IPS-15b (cell line): ENCODE results near the gene CHAT.
A peak's percentile ranks its signal among the peaks of the same experiment; 100 is the strongest.

Experiments used
- H3K27me3 ChIP-seq: one replicate; pipeline ENCODE4 v1.6.1; 2013; ENCODE audit warnings: low read length; ENCODE audit not compliant: control insufficient read depth, insufficient read depth
- H3K36me3 ChIP-seq: one replicate; pipeline ENCODE4 v1.6.1; 2013; ENCODE audit warnings: low read length; ENCODE audit not compliant: control insufficient read depth, insufficient read depth
- H3K4me1 ChIP-seq: one replicate; pipeline ENCODE4 v1.6.1; 2013; ENCODE audit warnings: mild to moderate bottlenecking, low read length; ENCODE audit not compliant: control insufficient read depth, insufficient read depth
- H3K4me3 ChIP-seq: one replicate; pipeline ENCODE4 v1.5.1; 2013; ENCODE audit warnings: low read depth, low read length
- H3K9ac ChIP-seq: one replicate; pipeline ENCODE4 v1.6.1; 2013; ENCODE audit warnings: low read depth, mild to moderate bottlenecking, low read length
- H3K9me3 ChIP-seq: one replicate; pipeline ENCODE4 v1.6.1; 2013; ENCODE audit warnings: mild to moderate bottlenecking, low read length; ENCODE audit not compliant: control insufficient read depth, insufficient read depth

The CHAT gene

DNA sequence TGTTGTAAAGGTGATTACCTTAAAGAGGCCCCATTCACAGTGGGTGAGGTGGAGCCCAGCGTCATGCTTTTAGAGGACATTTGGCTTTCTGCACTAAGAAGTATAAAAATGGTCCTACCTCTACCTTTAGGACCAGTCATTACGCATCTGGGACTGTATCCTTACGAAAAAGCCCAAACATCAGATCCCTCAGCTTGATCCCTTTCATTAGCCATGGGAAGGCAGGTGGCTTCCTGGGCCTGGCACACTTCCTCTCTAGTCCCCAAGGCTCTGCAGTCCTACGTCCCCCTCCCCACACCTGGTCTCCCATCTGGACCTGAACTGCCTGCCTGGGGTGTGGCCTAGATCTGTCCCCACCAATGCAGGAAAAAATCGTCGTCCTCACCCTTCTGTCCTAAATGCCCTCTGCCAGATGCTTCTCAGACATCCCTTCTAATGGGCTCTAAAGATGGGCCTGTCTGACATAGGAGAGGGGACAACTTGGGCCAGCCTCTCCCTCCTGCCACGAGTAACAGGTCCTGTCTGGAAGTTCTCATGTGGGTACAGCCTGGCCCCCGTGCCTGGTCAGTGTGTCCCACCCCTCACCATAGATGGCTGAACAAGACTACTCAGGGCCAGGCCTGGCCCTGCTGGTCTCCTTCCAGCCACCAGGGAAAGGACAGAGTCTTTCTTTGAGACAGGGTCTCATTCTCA lies 15.5 kb upstream of the CHAT start:
- H3K27me3 ChIP-seq: peaks cover 27% of the 10 kb centered on the region

DNA sequence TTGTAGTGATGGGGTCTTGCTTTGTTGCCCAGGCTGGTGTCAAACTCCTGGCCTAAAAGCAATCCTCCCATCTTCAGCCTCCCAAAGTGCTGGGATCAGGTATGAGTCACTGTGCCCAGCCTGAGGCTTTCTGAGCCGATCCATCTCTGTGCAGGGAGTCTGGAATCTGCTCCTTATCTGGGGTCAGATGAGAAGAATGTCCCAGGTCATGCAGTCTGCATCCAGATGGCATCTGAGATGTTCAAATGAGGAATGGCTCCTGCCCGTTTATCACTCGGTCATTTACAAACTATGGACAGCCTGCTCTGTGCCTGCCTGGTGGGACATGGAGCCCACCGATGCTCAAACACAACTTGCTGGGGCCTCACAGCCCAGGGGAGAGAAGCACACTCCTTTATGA lies 14.9 kb upstream of the CHAT start:
- H3K4me1 ChIP-seq: no peaks in the 10 kb centered on the region
- H3K9ac ChIP-seq: no peak overlapping the region

More for the DNA sequence above, 15.5 kb upstream of the CHAT start:
- no peaks in the 10 kb centered on the region for H3K9me3 ChIP-seq
- H3K4me1 ChIP-seq: no peaks in the 10 kb centered on the region
- H3K9ac ChIP-seq: no peak overlapping the region
- no peaks in the 10 kb centered on the region for H3K36me3 ChIP-seq
- no peak overlapping the region for H3K4me3 ChIP-seq

DNA sequence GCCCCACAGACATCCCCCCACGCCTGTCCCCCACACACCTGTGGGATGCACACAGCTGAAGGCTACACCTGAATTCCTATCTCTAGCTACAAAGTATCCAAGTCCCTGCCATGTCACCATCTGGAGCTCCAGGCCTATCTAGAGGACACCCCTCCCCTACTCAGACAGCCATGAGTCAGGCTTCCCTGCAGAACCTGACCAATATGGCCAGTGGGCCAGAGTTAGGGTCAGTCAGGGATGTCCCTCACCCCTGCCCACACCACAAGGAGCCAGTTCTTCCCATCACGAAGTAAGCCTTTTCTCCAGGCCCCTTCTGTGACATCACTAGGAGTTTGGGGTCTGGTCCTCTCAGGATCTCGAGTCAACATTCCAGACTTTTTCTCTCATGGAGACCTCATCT lies 14.3 kb upstream of the CHAT start:
- Histone ChIP-seq H3K9ac (no peak overlapping the region), H3K4me3 (no peak overlapping the region), H3K36me3 (no peaks in the 10 kb centered on the region), H3K4me1 (no peaks in the 10 kb centered on the region), H3K27me3 (peaks cover 39% of the 10 kb centered on the region), H3K9me3 (no peaks in the 10 kb centered on the region)

More for the DNA sequence above, 14.9 kb upstream of the CHAT start:
- H3K36me3 ChIP-seq: no peaks in the 10 kb centered on the region
- H3K4me3 ChIP-seq: no peak overlapping the region
- peaks cover 34% of the 10 kb centered on the region for H3K27me3 ChIP-seq
- H3K9me3 ChIP-seq: no peaks in the 10 kb centered on the region

DNA sequence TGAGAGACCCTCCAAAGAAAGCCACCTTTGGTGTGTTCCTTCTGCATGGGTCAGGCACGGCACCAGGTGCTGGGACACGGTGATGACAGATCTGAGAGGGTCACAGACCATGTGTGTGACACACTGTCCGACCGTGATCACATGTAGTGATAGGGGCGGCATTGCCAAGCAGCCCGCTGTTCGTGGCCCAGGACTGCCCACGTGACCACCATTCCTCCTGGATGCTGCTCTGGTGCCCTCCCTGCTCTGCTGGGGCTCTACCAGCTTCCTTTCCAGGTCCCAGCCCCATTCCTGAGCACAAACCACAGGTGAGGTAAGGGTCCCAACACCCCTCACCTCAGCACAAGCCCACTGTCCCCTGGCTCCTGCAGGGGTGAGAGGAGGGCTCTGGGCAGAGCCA lies 13.8 kb upstream of the CHAT start:
- Histone ChIP-seq H3K4me3 (no peak overlapping the region), H3K36me3 (no peaks in the 10 kb centered on the region), H3K27me3 (peaks cover 40% of the 10 kb centered on the region), H3K4me1 (no peaks in the 10 kb centered on the region), H3K9ac (no peak overlapping the region), H3K9me3 (no peaks in the 10 kb centered on the region)

DNA sequence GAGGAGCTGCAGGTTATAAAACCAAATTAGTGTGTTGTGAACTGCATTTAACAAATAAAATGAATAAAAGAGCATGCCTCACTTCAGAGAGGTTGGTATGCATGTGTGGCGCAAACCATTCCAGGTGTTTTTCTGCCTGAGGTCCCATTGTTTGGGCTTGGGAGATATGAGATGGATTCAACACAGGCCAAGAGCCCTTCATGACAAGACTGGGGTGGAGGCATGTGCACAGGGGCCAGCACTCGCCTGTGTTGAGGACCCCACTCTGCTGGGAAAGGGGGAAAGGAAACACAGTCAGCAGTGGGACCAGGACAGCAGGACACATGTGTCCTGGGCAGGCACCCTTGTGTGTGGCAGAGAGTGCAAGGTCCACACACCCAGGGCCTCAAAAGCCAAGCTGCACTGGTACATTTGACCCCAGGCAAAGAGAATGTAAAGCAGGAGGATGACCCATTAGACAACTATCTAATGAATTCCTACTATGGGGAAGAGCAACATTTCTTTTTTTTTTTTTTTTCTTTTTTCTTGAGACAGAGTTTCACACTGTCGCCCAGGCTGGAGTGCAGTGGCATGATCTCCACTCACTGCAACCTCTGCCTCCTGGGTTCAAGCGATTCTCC lies 12.9 kb upstream of the CHAT start:
- H3K4me3 ChIP-seq: no peak overlapping the region
- no peaks in the 10 kb centered on the region for H3K36me3 ChIP-seq
- no peaks in the 10 kb centered on the region for H3K9me3 ChIP-seq
- H3K9ac ChIP-seq: no peak overlapping the region
- H3K27me3 ChIP-seq: peaks cover 43% of the 10 kb centered on the region
- no peaks in the 10 kb centered on the region for H3K4me1 ChIP-seq

GRCh38 chr10:49601857-49602256 lies 12.0 kb upstream of the CHAT start:
- no peak overlapping the region for H3K9ac ChIP-seq
- H3K36me3 ChIP-seq: no peaks in the 10 kb centered on the region
- peaks cover 53% of the 10 kb centered on the region for H3K27me3 ChIP-seq
- H3K4me1 ChIP-seq: no peaks in the 10 kb centered on the region
- H3K4me3 ChIP-seq: no peak overlapping the region
- no peaks in the 10 kb centered on the region for H3K9me3 ChIP-seq

DNA sequence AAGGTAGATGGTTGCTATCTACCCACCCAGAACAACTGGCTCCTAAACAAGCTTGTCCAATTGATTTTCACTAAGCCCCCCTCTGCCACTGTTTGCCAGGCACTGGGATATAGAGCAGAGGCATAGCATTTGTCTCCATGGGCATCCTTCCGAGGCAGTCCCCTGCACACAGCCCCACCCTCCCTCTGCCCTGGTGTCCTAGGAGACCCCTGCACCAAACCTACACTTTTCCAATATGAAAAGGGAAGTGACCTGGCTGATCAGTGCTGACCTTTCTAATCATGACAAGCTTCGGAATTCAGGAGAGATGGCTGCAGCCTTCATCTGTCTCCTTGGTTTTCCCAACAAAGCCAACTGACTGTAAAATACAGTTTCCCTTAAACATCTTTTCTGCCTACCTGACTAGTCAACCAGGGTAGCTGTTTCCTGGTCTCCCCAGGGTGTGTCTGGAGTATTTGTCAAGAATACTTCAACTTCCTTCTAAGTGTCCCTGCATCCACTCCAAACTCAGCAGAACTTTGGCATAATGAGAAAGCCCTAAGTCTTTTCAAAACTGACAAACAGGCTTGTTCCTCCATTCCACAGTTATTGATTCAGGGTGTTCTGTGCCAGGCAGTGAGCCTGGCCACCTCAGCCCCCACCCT lies 11.3 kb upstream of the CHAT start:
- Histone ChIP-seq H3K27me3 (peaks cover 59% of the 10 kb centered on the region), H3K9me3 (no peaks in the 10 kb centered on the region), H3K9ac (no peak overlapping the region)

GRCh38 chr10:49605216-49605938 lies 8.5 kb upstream of the CHAT start:
- H3K27me3 ChIP-seq: peaks cover 79% of the 10 kb centered on the region
- no peaks in the 10 kb centered on the region for H3K36me3 ChIP-seq
- H3K9ac ChIP-seq: no peak overlapping the region
- H3K4me1 ChIP-seq: no peaks in the 10 kb centered on the region
- H3K4me3 ChIP-seq: no peak overlapping the region
- no peaks in the 10 kb centered on the region for H3K9me3 ChIP-seq

More for the DNA sequence above, 11.3 kb upstream of the CHAT start:
- Histone ChIP-seq H3K4me3 (no peak overlapping the region), H3K36me3 (no peaks in the 10 kb centered on the region), H3K4me1 (no peaks in the 10 kb centered on the region)

DNA sequence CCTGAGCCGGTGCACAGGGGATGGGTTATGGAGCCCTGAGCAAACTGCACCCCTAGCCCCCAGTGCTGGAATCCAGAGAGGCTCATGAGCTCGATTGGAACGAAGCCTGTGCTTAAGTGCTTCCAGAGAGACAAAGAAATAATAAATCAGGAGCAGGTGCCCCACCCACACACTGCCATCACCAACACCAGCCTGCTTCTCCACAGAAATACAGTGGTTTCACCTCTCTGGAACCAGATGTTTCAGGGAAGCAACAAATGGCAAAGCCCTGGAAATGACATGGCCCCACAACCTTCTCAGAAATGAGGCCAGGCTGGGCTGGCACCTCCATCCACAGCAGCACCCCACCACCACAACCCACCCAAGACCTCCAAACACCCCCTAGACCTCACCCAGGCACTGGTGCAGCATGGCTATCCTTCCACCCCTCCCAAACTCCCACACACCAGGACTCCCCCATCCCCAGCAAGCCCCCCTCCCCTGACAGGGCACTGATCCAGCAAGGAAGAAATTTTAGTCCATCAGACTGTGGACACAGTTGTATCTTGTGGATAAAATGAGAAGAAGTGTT lies 7.8 kb upstream of the CHAT start:
- Histone ChIP-seq H3K9me3 (no peaks in the 10 kb centered on the region), H3K36me3 (no peaks in the 10 kb centered on the region), H3K4me3 (no peak overlapping the region), H3K27me3 (peaks cover 85% of the 10 kb centered on the region), H3K9ac (no peak overlapping the region), H3K4me1 (no peaks in the 10 kb centered on the region)

GRCh38 chr10:49606981-49607535 lies 6.8 kb upstream of the CHAT start:
- H3K36me3 ChIP-seq: no peaks in the 10 kb centered on the region

More at GRCh38 chr10:49606981-49607535, 6.8 kb upstream of the CHAT start:
- Histone ChIP-seq H3K9ac (no peak overlapping the region), H3K4me1 (peaks cover 2% of the 10 kb centered on the region), H3K9me3 (no peaks in the 10 kb centered on the region), H3K4me3 (peak overlapping the region; percentile 18), H3K27me3 (peaks cover 94% of the 10 kb centered on the region)
